SK-N-MC (cell line): Measurements from ENCODE around the gene CSTPP1.
"Not testable (repeated sequence)": the region's sequence is repeated elsewhere in the genome, so short reads cannot be mapped to it uniquely, and the experiment has no call there.

ENCODE experiments used
- DNase-seq: peaks from one replicate; pipeline ENCODE4 v3.0.0-alpha.2; 2011; ENCODE audit warnings: low read depth, low spot score
- H3K27ac ChIP-seq: fragments of 200-600 bp; sonication (generic); 2 replicates; pipeline ENCODE4 v1.5.1; 2016; ENCODE audit warnings: mixed run types
- H3K36me3 ChIP-seq: fragments of 200-600 bp; sonication (generic); 2 replicates; pipeline ENCODE4 v1.6.1; 2017; ENCODE audit warnings: antibody characterized with exemption, low read length, mixed read lengths; ENCODE audit not compliant: insufficient read depth
- H3K4me3 ChIP-seq: fragments of 200-600 bp; sonication (generic); 2 replicates; pipeline ENCODE4 v1.5.1; 2016
- H3K9ac ChIP-seq: fragments of 200-600 bp; sonication (generic); 2 replicates; pipeline ENCODE4 v1.8.0; 2017; ENCODE audit warnings: mixed run types, mixed read lengths; ENCODE audit not compliant: insufficient read length
- H3K9me3 ChIP-seq: fragments of 200-600 bp; sonication (generic); 2 replicates; pipeline ENCODE4 v1.6.1; 2017; ENCODE audit warnings: low read depth, mild to moderate bottlenecking, antibody characterized with exemption, low read length, moderate library complexity, mixed read lengths
- EZH2 ChIP-seq: fragments of 200-600 bp; sonication (generic); IDR thresholded peaks from one replicate; pipeline ENCODE4 v1.6.1; 2017; ENCODE audit warnings: antibody characterized with exemption
- FOXP2 ChIP-seq: optimal IDR thresholded peaks from 2 replicates; pipeline ENCODE3; 2011; ENCODE audit warnings: mild to moderate bottlenecking, moderate library complexity; ENCODE audit not compliant: insufficient read depth; ENCODE audit errors: extremely low read length, control extremely low read depth
- POLR2AphosphoS5 ChIP-seq: IDR thresholded peaks from 2 replicates; pipeline ENCODE4 v1.6.1; 2012; ENCODE audit warnings: mild to moderate bottlenecking, low read depth, low read length, borderline replicate concordance

The CSTPP1 gene

GRCh38 chr11:46984548-46984947 lies 48.0 kb downstream of the CSTPP1 start:
- Histone ChIP-seq H3K9me3 (no peaks in the 10 kb centered on the region), H3K9ac (no peak overlapping the region), H3K4me3 (no peak overlapping the region), H3K27ac (no peak overlapping the region), H3K36me3 (0 out of 2 replicates have a peak, but pooled peaks cover 3% of the 10 kb centered on the region)
- TF ChIP-seq EZH2 (no peak), POLR2AphosphoS5 (no peak), FOXP2 (no peak)
- DNase-seq: no peak

DNA sequence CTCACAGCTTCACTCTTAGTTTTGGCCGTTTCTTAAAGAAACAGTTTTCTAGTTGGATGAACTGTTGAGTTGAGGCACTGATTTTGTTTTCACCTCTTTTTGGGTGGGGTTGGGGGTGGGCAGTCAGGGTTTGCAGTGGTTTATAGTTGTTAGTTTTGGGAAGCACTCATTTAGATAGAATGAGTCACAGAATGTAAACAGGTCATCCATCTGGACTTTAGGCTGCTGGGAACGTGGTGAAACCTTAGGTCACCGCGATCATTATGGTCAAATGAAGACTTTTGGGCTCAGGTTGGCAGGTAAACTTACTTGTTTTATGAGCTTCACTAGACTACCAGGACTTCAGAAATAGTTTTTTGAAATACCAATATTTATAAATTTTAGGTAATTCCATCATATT lies 48.4 kb downstream of the CSTPP1 start:
- H3K27ac ChIP-seq: no peak overlapping the region
- DNase-seq: no peak
- 0 out of 2 replicates have a peak, but pooled peaks cover 5% of the 10 kb centered on the region for H3K36me3 ChIP-seq
- no peaks in the 10 kb centered on the region for H3K9me3 ChIP-seq
- no peak overlapping the region for H3K9ac ChIP-seq
- TF ChIP-seq FOXP2 (no peak), EZH2 (no peak), POLR2AphosphoS5 (no peak)
- no peak overlapping the region for H3K4me3 ChIP-seq

GRCh38 chr11:46987183-46987582 lies 50.6 kb downstream of the CSTPP1 start:
- TF ChIP-seq EZH2 (no peak), POLR2AphosphoS5 (no peak), FOXP2 (no peak)
- Histone ChIP-seq H3K36me3 (0 out of 2 replicates have a peak, but pooled peaks cover 5% of the 10 kb centered on the region), H3K27ac (no peak overlapping the region), H3K9ac (no peak overlapping the region), H3K9me3 (no peaks in the 10 kb centered on the region), H3K4me3 (no peak overlapping the region)
- no peak for DNase-seq

DNA sequence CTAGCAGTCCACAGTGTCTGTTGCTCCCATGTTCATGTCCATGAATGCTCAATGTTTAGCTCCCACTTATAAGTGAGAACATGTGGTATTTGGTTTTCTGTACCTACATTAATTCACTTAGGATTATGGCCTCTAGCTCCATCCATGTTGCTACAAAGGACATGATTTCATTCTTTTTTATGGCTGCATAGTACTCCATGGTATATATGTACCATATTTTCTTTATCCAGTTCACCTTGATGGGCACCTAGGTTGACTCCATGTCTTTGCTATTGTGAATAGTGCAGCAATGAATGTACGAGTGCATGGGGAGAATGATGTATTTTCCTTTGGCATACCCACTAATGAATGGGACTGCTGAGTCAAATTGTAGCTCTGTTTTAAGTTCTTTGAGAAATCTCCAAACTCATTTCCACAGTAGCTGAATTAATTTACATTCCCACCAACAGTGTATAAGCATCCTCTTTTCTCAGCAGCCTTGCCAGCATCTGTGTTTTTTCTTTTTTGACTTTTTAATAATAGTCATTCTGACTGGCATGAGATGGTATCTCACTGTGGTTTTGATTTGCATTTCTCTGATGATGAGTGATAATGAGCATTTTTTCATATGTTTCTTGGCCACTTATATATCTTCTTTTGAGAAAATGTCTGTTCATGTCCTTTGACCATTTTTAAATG lies 53.4 kb downstream of the CSTPP1 start:
- not testable (repeated sequence) for H3K9me3 ChIP-seq, H3K27ac ChIP-seq, H3K36me3 ChIP-seq, H3K9ac ChIP-seq, DNase-seq, H3K4me3 ChIP-seq

DNA sequence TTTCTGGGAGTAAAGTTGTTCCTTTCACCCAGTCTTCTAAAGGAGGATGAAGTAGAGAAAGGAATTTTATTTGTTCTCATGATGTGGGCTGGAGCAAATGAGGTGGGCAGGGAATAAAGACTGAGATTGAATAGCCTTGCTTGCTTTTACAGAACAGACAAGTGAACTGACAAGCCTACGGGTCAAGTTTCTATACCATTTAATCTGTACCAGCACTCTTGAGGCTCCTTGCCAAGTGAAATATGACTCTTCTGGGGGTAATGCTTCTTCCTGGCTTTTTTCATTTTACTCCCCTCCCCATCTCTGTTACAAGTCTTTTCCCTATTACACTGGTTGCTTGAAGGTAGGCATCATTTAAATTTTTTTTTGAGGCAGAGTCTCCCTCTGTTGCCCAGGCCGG lies 54.8 kb downstream of the CSTPP1 start:
- TF ChIP-seq EZH2 (no peak), FOXP2 (no peak), POLR2AphosphoS5 (no peak)
- DNase-seq: no peak
- Histone ChIP-seq H3K9ac (no peak overlapping the region), H3K36me3 (0 out of 2 replicates have a peak, but pooled peaks cover 5% of the 10 kb centered on the region), H3K9me3 (no peaks in the 10 kb centered on the region), H3K27ac (no peak overlapping the region), H3K4me3 (no peak overlapping the region)

DNA sequence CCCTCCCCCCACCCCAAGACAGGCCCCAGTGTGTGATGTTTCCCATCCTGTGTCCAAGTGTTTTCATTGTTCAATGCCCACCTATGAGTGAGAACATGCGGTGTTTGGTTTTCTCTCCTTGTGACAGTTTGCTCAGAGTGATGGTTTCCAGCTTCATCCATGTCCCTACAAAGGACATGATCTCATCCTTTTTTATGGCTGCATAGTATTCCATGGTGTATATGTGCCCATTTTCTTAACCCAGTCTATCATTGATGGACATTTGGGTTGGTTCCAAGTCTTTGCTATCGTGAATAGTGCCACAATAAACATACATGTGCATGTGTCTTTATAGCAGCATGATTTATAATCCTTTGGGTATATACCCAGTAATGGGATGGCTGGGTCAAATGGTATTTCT lies 55.8 kb downstream of the CSTPP1 start:
- not testable (repeated sequence) for H3K36me3 ChIP-seq, H3K9me3 ChIP-seq, H3K9ac ChIP-seq

DNA sequence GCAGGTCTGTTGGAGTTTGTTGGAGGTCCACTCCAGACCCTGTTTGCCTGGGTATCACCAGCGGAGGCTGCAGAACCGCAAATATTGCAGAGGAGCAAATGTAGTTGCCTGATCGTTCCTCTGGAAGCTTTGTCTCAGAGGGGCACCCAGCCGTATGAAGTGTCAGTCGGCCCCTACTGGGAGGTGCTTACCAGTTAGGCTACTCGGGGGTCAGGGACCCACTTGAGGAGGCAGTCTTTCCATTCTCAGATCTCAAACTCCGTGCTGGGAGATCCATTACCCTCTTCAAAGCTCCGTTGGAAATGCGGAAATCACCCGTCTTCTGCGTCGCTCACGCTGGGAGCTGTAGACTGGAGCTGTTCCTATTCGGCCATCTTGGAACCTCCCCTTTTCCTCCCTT lies 61.2 kb downstream of the CSTPP1 start:
- H3K9me3 ChIP-seq, H3K9ac ChIP-seq, DNase-seq: not testable (repeated sequence)

More for the DNA sequence above, 55.8 kb downstream of the CSTPP1 start:
- not testable (repeated sequence) for H3K4me3 ChIP-seq, DNase-seq, H3K27ac ChIP-seq

DNA sequence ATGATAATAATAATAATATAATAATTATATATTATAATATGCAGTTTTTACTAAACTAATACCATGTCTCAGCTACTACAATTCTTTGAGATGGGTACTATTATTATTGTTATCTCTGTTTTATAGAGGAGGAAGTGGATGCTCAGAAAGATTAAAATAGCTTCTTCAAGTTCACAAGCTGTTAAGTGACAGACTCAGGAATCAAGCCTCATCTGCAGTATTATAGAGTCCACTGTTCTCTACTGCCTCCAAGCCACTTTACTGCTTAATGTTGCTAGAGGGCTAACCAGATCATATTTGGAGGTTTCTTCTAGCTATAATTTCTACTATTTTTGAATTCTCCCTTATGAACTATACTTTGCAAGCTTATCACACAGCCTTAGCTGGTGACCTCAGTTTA lies 62.7 kb downstream of the CSTPP1 start:
- Histone ChIP-seq H3K9ac (no peak overlapping the region), H3K4me3 (no peak overlapping the region), H3K36me3 (no peaks in the 10 kb centered on the region), H3K9me3 (no peaks in the 10 kb centered on the region), H3K27ac (no peak overlapping the region; the same call in 1 of the 2 replicates)
- no peak for DNase-seq
- no peak for TF ChIP-seq EZH2
- no peak for TF ChIP-seq POLR2AphosphoS5
- no peak for TF ChIP-seq FOXP2

More for the DNA sequence above, 61.2 kb downstream of the CSTPP1 start:
- not testable (repeated sequence) for H3K27ac ChIP-seq, H3K4me3 ChIP-seq, H3K36me3 ChIP-seq

DNA sequence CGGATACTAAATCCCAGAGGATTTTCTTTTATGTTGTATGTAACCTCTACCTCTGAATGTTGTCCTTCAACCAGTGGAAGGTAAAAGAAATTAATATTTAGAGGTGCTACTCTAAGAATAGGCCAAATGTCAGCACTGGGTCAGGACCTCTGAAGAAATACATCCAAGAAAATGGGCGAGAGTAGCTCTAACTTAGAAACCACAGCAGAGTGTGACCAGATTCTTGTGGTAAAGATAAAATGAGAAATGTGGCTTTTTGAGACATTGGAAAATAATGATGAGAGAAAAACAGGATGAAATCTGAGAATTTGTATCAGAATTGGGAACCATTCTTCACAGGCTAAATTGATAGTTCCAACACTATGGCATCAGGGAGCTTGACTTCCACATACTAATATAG lies 63.5 kb downstream of the CSTPP1 start:
- Histone ChIP-seq H3K36me3 (no peaks in the 10 kb centered on the region), H3K9me3 (no peaks in the 10 kb centered on the region), H3K9ac (no peak overlapping the region), H3K27ac (no peak overlapping the region), H3K4me3 (no peak overlapping the region)
- TF ChIP-seq POLR2AphosphoS5 (no peak), FOXP2 (no peak), EZH2 (no peak)
- DNase-seq: no peak
